ENCODE measurements around the gene DYNC1I2. TPM values are rescaled to one million over a fixed set of nuclear protein-coding genes. Genes with fewer than 3 reads are reported as not detected.

Gene DYNC1I2
- total and polyA plus RNA-seq, 2 of the 4 experiments (the other 2 are of a cell fraction), result 110 to 114 TPM

DNA sequence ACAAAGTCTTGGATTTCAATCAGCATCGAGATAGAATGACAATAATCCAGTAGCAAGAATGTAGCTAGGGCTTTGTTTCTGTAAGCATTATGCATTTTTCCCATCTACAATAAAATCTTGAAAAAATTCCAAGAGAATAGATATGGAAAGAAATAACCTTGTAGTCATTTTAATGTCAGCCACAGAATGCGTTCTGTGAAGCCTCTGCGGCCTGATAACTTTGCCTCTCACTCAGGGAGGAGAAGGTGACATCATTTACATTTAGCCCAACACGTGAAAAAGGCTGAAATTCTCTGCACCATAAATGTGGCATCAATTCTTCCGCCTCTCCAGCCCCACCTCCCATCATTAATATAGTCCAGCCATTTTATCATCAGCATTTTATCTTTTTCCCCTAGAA, 19.1 kb upstream of the DYNC1I2 start:
- Histone ChIP-seq H3K4me2 (ENCODE audit: low read depth, low read length) (no peak overlapping the region), H3K4me3 (ENCODE audit: insufficient read depth, low read depth, low read length) (no peak overlapping the region), H3K27ac (ENCODE audit: insufficient read depth, low read length) (no peak overlapping the region), H3K18ac (ENCODE audit: low read depth, low read length) (no peak overlapping the region), H2AK9ac (replicated peaks; ENCODE audit: low read depth, low read length, poor library complexity) (no peak overlapping the region), H3K14ac (replicated peaks; ENCODE audit: low read depth, low read length) (no peak overlapping the region), H3K56ac (ENCODE audit: extremely low read depth, insufficient read depth, low read length) (no peak overlapping the region), H2AFZ (replicated peaks; ENCODE audit: low read length, poor library complexity) (no peak overlapping the region), H2BK5ac (ENCODE audit: low read depth, low read length, poor library complexity, severe bottlenecking) (no peak overlapping the region), H4K8ac (ENCODE audit: low read depth in 2 of 2, low read length in 2 of 2) (no peak overlapping the region), H4K20me1 (ENCODE audit: insufficient read depth, low read length) (no peaks in the 10 kb centered on the region), H2BK20ac (ENCODE audit: low read depth, low read length) (no peak overlapping the region), H2BK15ac (ENCODE audit: low read depth, low read length) (no peak overlapping the region), H3K4me1 (ENCODE audit: control insufficient read depth, insufficient read depth, low read length) (no peaks in the 10 kb centered on the region), H2AK5ac (ENCODE audit: low read depth, low read length) (no peak overlapping the region), H3K27me3 (ENCODE audit: control insufficient read depth, insufficient read depth, low read length) (peaks cover 14% of the 10 kb centered on the region), H3K9me3 (ENCODE audit: control insufficient read depth, insufficient read depth, low read length) (no peaks in the 10 kb centered on the region), H3K4ac (ENCODE audit: low read depth, low read length) (no peak overlapping the region), H3K36me3 (ENCODE audit: control insufficient read depth, insufficient read depth, low read length) (no peaks in the 10 kb centered on the region), H3K9ac (ENCODE audit: low read depth, low read length) (no peak overlapping the region), H3K23ac (ENCODE audit: low read depth, low read length) (no peak overlapping the region), H4K5ac (ENCODE audit: low read depth, low read length) (no peak overlapping the region), H3K9me1 (ENCODE audit: insufficient read depth, low read length) (no peaks in the 10 kb centered on the region), H2BK120ac (ENCODE audit: low read depth, low read length) (no peak overlapping the region), H4K91ac (ENCODE audit: insufficient read depth, low read depth, low read length) (no peak overlapping the region), H3K79me1 (ENCODE audit: low read depth in 1 of 2, low read length in 2 of 2) (no peaks in the 10 kb centered on the region)
- 75% methylated on average over 2 of the region's 5 CpGs; no CpG with 5 or more reads in 1 of the 2 experiments for WGBS, 2 experiments (ENCODE audit: extremely low coverage in 2 of 2, insufficient read length in 1 of 2)
- in situ Hi-C loops (cut with MboI; ENCODE audit: low sequenced_read_pairs), result no loop called here
- CTCF ChIA-PET, result no interaction called here
- POLR2A ChIA-PET (ENCODE audit: unreplicated experiment), result interaction anchor here (0.6 kb wide), 1 partner anchor 33 kb away, joined by 4 read pairs; no protein-coding TSS in a partner anchor
- intact Hi-C loops (cut with micrococcal nuclease), result no loop called here
- dilution Hi-C loops (cut with HindIII; ENCODE audit: low sequenced_read_pairs, unreplicated experiment), result no loop called here
- DNase-seq (no peak), ATAC-seq (ENCODE audit: low read depth) (no peak)
- TF ChIP-seq MXI1 (IDR thresholded peaks at IDR 0.05; ENCODE audit: borderline replicate concordance, low read depth, low read length), result no peak
- TF ChIP-seq MAZ (IDR thresholded peaks at IDR 0.05; ENCODE audit: borderline replicate concordance, low read depth, low read length), result no peak
- TF ChIP-seq POLR2A (IDR thresholded peaks at IDR 0.05; ENCODE audit: low read depth, low read length), result no peak
- TF ChIP-seq, protein P1, sequence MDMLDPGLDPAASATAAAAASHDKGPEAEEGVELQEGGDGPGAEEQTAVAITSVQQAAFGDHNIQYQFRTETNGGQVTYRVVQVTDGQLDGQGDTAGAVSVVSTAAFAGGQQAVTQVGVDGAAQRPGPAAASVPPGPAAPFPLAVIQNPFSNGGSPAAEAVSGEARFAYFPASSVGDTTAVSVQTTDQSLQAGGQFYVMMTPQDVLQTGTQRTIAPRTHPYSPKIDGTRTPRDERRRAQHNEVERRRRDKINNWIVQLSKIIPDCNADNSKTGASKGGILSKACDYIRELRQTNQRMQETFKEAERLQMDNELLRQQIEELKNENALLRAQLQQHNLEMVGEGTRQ (IDR thresholded peaks at IDR 0.05; ENCODE audit: low read depth, low read length), result no peak
- TF ChIP-seq FOS (IDR thresholded peaks at IDR 0.05; ENCODE audit: low read depth, low read length), result no peak
- TF ChIP-seq MAFK (IDR thresholded peaks at IDR 0.05; ENCODE audit: low read depth, low read length), result no peak
- TF ChIP-seq RAD21 (IDR thresholded peaks at IDR 0.05; ENCODE audit: low read length), result no peak
- TF ChIP-seq, protein P2, sequence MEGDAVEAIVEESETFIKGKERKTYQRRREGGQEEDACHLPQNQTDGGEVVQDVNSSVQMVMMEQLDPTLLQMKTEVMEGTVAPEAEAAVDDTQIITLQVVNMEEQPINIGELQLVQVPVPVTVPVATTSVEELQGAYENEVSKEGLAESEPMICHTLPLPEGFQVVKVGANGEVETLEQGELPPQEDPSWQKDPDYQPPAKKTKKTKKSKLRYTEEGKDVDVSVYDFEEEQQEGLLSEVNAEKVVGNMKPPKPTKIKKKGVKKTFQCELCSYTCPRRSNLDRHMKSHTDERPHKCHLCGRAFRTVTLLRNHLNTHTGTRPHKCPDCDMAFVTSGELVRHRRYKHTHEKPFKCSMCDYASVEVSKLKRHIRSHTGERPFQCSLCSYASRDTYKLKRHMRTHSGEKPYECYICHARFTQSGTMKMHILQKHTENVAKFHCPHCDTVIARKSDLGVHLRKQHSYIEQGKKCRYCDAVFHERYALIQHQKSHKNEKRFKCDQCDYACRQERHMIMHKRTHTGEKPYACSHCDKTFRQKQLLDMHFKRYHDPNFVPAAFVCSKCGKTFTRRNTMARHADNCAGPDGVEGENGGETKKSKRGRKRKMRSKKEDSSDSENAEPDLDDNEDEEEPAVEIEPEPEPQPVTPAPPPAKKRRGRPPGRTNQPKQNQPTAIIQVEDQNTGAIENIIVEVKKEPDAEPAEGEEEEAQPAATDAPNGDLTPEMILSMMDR (conservative IDR thresholded peaks at IDR 0.05; ENCODE audit: low read depth, low read length), result no peak
- TF ChIP-seq BHLHE40 (IDR thresholded peaks at IDR 0.05; ENCODE audit: low read depth, low read length), result no peak
- no peak for TF ChIP-seq RCOR1 (IDR thresholded peaks at IDR 0.05; ENCODE audit: insufficient replicate concordance, low read length)
- TF ChIP-seq RFX5 (IDR thresholded peaks at IDR 0.05; ENCODE audit: low read depth, low read length), result no peak
- no peak for TF ChIP-seq NFE2L2 (IDR thresholded peaks at IDR 0.05; ENCODE audit: low read depth, low read length)
- TF ChIP-seq, protein P3, sequence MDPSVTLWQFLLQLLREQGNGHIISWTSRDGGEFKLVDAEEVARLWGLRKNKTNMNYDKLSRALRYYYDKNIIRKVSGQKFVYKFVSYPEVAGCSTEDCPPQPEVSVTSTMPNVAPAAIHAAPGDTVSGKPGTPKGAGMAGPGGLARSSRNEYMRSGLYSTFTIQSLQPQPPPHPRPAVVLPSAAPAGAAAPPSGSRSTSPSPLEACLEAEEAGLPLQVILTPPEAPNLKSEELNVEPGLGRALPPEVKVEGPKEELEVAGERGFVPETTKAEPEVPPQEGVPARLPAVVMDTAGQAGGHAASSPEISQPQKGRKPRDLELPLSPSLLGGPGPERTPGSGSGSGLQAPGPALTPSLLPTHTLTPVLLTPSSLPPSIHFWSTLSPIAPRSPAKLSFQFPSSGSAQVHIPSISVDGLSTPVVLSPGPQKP (IDR thresholded peaks at IDR 0.05; ENCODE audit: borderline replicate concordance, low read depth, low read length), result no peak
- no TSS peak for BruUV-seq (replicated peaks)
